Measurements from ENCODE around the gene RRBP1.
"Not testable (repeated sequence)": the region's sequence is repeated elsewhere in the genome, so short reads cannot be mapped to it uniquely, and the experiment has no call there.

Gene RRBP1

DNA sequence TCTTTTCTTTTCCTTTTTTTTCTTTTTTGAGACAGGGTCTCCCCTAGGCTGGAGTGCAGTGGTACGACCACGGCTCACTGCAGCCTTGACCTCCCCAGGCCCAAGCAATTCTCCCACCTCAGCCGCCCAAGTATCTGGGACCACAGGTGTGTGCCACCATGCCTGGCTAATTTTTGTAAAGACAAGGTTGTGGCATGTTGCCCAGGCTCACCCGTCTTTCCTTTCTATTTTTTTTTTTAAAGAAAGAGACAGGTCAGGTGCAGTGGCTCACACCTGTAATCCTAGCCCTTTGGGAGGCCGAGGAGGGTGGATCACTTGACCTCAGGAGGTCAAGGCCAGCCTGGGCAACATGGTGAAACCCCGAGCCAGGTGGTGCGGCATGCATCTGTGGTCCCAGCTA lies 34.3 kb upstream of the RRBP1 start:
- H3K27me3 ChIP-seq (ENCODE audit: control insufficient read depth, insufficient read depth, low read length) = no peaks in the 10 kb centered on the region
- no peaks in the 10 kb centered on the region for H3K9me3 ChIP-seq (ENCODE audit: control insufficient read depth, low read depth, low read length)
- H3K36me3 ChIP-seq (ENCODE audit: control insufficient read depth, low read depth, low read length) = no peaks in the 10 kb centered on the region
- no peak overlapping the region for H3K4me3 ChIP-seq (ENCODE audit: low read length)
- no peak overlapping the region for H3K27ac ChIP-seq (ENCODE audit: low read length)
- H3K4me1 ChIP-seq (ENCODE audit: control insufficient read depth, low read depth, low read length) = peaks cover under 1% of the 10 kb centered on the region
- no peak overlapping the region for H3K9ac ChIP-seq (ENCODE audit: low read length)

DNA sequence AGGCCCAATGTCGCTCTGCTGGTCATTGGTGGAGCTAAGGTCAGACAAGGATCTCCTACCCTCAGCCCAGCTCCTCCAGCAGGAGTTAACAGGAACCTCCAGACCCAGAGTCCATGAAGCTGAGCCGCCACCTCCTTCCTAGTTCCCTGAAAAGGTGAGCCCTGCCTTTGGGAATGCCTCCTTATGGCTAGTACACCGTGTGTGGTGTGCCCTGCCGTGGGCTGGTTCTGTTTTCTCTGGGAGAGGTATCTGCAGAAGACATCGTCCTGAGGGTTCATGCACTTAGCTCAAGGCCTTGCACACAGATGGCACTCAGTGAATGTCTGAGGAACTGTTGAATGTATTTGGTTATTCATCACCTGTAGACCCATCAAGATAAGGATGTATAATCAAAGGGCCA lies 33.0 kb upstream of the RRBP1 start:
- Histone ChIP-seq H3K9ac (ENCODE audit: low read length) (no peak overlapping the region), H3K27ac (ENCODE audit: low read length) (no peak overlapping the region), H3K27me3 (ENCODE audit: control insufficient read depth, insufficient read depth, low read length) (no peaks in the 10 kb centered on the region), H3K4me1 (ENCODE audit: control insufficient read depth, low read depth, low read length) (peaks cover 13% of the 10 kb centered on the region), H3K9me3 (ENCODE audit: control insufficient read depth, low read depth, low read length) (no peaks in the 10 kb centered on the region), H3K36me3 (ENCODE audit: control insufficient read depth, low read depth, low read length) (no peaks in the 10 kb centered on the region), H3K4me3 (ENCODE audit: low read length) (no peak overlapping the region)

DNA sequence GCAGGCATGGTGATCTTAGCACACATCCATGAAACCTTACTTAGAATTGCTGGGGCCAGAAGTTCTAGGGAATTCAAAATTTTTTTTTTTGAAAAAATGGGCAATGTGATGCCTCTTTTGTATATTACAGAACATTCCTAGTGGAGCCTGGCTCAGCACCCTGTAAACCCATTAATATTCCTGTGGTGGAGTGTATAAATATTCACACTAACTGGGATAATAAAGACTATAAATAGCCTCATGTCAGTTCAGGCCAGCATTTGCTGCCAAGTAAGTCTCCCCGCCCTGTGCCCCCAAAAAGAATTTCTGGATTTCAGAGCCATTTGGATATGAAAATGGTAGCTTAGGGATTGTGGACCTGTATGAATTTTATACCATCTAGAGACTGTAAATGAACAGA lies 32.6 kb upstream of the RRBP1 start:
- H3K9me3 ChIP-seq (ENCODE audit: control insufficient read depth, low read depth, low read length) = no peaks in the 10 kb centered on the region
- no peak overlapping the region for H3K27ac ChIP-seq (ENCODE audit: low read length)
- H3K36me3 ChIP-seq (ENCODE audit: control insufficient read depth, low read depth, low read length) = no peaks in the 10 kb centered on the region
- H3K4me1 ChIP-seq (ENCODE audit: control insufficient read depth, low read depth, low read length) = peaks cover 14% of the 10 kb centered on the region
- H3K27me3 ChIP-seq (ENCODE audit: control insufficient read depth, insufficient read depth, low read length) = no peaks in the 10 kb centered on the region
- no peak overlapping the region for H3K9ac ChIP-seq (ENCODE audit: low read length)
- H3K4me3 ChIP-seq (ENCODE audit: low read length) = no peak overlapping the region

DNA sequence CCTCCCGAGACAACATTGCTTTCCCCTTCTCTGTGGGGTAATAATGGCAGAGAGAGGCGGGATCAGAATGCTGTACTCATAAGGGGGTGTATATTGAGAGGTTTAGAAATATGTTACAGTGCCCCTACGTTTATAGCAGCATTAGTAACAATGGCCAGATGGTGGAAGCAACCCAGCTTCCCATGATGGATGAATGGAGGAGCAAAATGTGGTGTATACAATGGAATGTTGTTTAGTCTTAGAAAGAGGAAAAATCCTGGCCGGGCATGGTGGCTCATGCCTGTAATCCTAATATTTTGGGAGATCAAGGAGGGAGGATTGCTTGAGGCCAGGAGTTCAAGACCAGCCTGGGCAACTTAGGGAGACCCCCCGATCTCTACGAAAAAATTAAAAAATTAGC lies 30.7 kb upstream of the RRBP1 start:
- no peaks in the 10 kb centered on the region for H3K9me3 ChIP-seq (ENCODE audit: control insufficient read depth, low read depth, low read length)
- H3K9ac ChIP-seq (ENCODE audit: low read length) = no peak overlapping the region
- no peak overlapping the region for H3K4me3 ChIP-seq (ENCODE audit: low read length)
- H3K27ac ChIP-seq (ENCODE audit: low read length) = no peak overlapping the region
- H3K27me3 ChIP-seq (ENCODE audit: control insufficient read depth, insufficient read depth, low read length) = no peaks in the 10 kb centered on the region
- peaks cover 14% of the 10 kb centered on the region for H3K4me1 ChIP-seq (ENCODE audit: control insufficient read depth, low read depth, low read length)
- H3K36me3 ChIP-seq (ENCODE audit: control insufficient read depth, low read depth, low read length) = no peaks in the 10 kb centered on the region

DNA sequence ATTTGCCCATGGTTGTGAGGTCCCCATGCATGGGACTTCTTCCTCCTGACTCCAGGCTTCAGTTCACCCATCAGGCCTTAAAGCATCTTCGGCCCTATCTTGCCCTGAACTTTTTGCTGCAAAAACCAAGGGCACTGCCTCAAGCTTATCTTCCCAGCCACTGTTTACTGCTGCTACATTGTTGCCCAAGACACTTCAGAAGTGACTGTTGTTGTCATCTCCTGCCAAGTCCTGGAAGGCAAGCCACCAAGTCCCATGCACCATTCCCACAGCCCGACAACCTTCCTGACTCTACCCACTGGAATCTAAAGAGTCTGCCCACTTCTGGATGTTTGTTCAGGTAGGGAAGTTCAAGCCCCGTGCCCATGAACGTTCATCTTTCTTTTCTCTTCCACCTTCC lies 30.2 kb upstream of the RRBP1 start:
- no peaks in the 10 kb centered on the region for H3K36me3 ChIP-seq (ENCODE audit: control insufficient read depth, low read depth, low read length)
- H3K4me3 ChIP-seq (ENCODE audit: low read length) = no peak overlapping the region
- no peak overlapping the region for H3K9ac ChIP-seq (ENCODE audit: low read length)
- no peaks in the 10 kb centered on the region for H3K27me3 ChIP-seq (ENCODE audit: control insufficient read depth, insufficient read depth, low read length)
- no peaks in the 10 kb centered on the region for H3K9me3 ChIP-seq (ENCODE audit: control insufficient read depth, low read depth, low read length)
- no peak overlapping the region for H3K27ac ChIP-seq (ENCODE audit: low read length)
- H3K4me1 ChIP-seq (ENCODE audit: control insufficient read depth, low read depth, low read length) = peaks cover 14% of the 10 kb centered on the region

DNA sequence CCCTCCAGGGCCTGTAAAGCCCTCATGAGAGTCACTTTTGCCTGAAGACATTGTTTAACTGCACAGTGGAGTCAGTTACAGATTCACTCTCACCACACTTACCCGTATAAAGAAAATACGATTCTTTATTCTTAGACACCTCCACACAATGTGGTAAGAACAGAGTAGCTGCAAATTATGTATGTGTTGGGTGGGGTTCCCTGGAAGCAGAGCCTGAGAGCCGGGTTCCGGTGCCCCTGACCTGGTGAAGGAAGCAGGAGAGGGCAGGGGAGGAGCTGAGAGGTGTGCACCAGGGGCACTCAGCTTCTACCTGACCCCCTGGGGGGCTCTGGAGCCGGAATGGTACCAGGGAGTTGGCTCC lies 29.2 kb upstream of the RRBP1 start:
- Histone ChIP-seq H3K36me3 (ENCODE audit: control insufficient read depth, low read depth, low read length) (no peaks in the 10 kb centered on the region), H3K4me3 (ENCODE audit: low read length) (no peak overlapping the region), H3K9me3 (ENCODE audit: control insufficient read depth, low read depth, low read length) (no peaks in the 10 kb centered on the region), H3K4me1 (ENCODE audit: control insufficient read depth, low read depth, low read length) (peaks cover 14% of the 10 kb centered on the region), H3K27me3 (ENCODE audit: control insufficient read depth, insufficient read depth, low read length) (no peaks in the 10 kb centered on the region), H3K27ac (ENCODE audit: low read length) (no peak overlapping the region), H3K9ac (ENCODE audit: low read length) (no peak overlapping the region)

DNA sequence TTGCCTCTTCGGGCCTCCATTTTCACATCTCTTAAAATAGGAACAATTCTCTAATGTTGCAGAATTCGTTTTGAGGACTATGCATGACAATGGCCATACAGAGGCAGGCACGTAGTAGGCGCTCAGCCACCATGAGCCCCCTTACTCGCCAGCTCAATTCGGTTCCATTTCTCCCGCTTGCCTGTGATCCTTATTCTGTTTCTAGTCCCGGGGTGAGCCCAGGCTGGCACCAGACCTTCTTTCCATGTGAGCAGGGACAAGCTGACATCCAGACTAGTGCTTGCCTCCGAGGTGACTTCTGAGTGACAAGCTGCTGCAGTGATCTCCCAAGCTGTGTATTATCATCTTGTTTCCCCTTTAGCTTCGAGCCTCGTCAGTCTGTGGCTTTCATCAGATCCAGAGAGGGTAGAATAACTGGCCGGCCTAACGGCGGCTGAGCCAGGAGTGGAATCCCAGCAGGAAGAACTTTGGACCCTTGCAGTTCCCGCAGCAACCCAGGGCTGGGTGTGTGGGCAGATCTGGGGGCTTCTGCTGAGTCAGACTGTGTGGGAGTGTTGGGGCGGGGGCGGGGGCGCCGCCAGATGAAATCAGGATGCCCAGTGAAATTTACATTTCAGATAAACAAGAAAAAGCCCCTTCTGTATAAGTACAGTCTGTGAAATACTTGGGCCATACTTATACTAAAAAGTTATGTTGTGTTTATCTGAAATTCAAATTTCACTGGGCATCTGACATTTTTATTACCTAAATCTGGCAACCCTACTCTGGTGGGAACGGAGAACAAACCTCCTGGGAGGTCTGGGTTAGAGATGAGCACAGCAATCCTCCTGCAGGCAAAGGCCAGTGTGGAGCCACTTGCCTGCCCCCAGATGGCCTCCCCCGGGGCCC lies 28.6 kb upstream of the RRBP1 start:
- Histone ChIP-seq H3K36me3 (ENCODE audit: control insufficient read depth, low read depth, low read length) (no peaks in the 10 kb centered on the region), H3K27me3 (ENCODE audit: control insufficient read depth, insufficient read depth, low read length) (no peaks in the 10 kb centered on the region), H3K9ac (ENCODE audit: low read length) (no peak overlapping the region), H3K27ac (ENCODE audit: low read length) (no peak overlapping the region), H3K4me3 (ENCODE audit: low read length) (no peak overlapping the region), H3K4me1 (ENCODE audit: control insufficient read depth, low read depth, low read length) (peaks cover 14% of the 10 kb centered on the region), H3K9me3 (ENCODE audit: control insufficient read depth, low read depth, low read length) (no peaks in the 10 kb centered on the region)

DNA sequence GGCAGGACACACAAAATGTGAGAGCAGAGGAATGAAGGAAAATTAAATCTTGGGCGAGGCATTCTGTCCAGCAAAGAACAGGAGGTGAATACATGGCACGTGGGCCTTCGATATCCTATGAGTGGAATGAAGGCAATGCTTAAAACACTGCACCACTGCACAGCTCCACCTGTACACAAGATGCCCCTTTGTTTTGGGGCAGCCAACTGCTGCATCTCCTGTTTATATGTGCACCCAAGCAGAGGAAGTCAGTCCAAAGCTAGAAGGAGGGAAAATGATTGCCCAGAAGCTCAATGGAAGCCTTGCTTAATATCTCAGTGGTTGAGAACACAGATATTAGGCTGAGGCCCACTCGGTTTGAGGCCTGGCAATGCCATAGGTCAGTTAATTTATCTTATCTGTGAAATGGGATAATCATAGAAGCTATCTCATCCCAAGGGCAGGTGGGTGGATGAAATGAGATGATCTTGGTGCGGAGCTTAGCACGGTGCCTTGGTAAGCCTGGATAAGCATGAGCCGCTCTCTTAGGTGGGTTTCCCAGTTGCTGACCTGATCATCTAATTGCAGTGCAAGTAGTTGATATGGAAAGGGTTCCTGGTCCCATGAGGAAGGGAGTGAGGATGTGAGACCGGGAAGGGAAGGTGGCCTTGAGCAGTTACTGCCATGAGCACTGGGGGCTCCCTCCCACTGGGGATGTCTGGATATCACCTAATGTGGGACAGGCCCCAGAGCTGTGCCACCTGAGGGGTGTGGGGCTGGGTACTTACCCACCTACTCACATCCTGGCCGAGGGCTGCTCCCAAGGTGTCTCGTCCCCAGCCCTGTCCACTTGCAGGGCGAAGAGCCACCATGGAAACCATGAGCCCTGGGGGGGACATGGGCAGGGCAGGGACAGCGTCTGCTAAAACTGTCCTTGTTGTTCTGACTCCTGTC lies 27.6 kb upstream of the RRBP1 start:
- Histone ChIP-seq H3K36me3 (ENCODE audit: control insufficient read depth, low read depth, low read length) (no peaks in the 10 kb centered on the region), H3K9me3 (ENCODE audit: control insufficient read depth, low read depth, low read length) (no peaks in the 10 kb centered on the region), H3K4me3 (ENCODE audit: low read length) (no peak overlapping the region), H3K9ac (ENCODE audit: low read length) (no peak overlapping the region), H3K27ac (ENCODE audit: low read length) (no peak overlapping the region), H3K27me3 (ENCODE audit: control insufficient read depth, insufficient read depth, low read length) (no peaks in the 10 kb centered on the region), H3K4me1 (ENCODE audit: control insufficient read depth, low read depth, low read length) (peaks cover 14% of the 10 kb centered on the region)

DNA sequence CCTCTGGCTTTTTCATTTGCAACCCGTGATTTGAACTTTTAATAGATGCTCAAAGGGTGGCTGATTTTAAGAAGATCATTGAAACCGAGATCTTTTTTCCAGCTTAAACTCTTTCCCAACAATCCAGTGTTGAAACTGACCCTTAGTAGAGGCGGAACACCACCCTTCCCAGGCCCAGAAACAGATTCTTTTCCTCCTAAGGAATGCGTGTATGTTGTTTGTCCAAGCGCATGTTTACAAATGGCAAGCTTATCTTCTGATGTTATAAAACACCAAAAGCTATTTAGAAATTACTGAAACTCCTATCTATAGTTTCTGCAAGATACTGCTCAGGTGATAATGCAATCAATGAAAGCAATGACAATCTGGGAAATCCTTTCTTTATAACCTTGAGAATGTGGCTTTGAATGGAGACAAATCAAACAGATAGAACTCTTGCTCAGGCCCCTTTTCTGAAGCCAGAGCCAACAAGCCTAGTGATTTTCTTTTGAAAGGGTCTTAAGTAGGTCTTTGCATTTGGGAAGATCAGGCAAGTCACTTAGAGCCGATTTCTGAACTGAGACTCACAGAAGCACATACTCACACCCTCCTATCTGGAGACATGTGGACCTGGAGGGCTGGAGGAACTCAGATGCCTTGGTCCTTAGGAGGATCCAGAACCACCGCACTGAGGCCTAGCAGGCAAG lies 26.8 kb upstream of the RRBP1 start:
- Histone ChIP-seq H3K4me1 (ENCODE audit: control insufficient read depth, low read depth, low read length) (peaks cover 14% of the 10 kb centered on the region), H3K9me3 (ENCODE audit: control insufficient read depth, low read depth, low read length) (no peaks in the 10 kb centered on the region), H3K36me3 (ENCODE audit: control insufficient read depth, low read depth, low read length) (no peaks in the 10 kb centered on the region), H3K9ac (ENCODE audit: low read length) (no peak overlapping the region), H3K4me3 (ENCODE audit: low read length) (no peak overlapping the region), H3K27me3 (ENCODE audit: control insufficient read depth, insufficient read depth, low read length) (no peaks in the 10 kb centered on the region), H3K27ac (ENCODE audit: low read length) (no peak overlapping the region)

DNA sequence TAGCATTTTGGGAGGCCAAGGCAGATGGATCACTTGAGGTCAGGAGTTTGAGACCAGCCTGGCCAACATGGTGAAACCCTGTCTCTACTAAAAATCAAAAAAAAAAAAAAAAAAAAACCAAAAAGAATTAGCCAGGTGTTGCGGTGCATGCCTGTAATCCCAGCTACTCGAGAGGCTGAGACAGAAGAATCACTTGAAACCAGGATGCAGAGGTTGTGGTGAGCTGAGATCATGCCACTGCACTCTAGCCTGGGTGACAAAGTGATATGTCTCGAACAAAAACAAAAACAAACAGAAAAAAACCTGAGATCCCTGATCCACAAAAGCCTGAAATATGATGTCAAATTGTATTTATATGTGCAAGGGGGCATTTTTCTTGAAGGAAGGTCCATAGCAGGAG lies 25.9 kb upstream of the RRBP1 start:
- H3K9ac ChIP-seq (ENCODE audit: low read length); H3K9me3 ChIP-seq (ENCODE audit: control insufficient read depth, low read depth, low read length); H3K27ac ChIP-seq (ENCODE audit: low read length); H3K36me3 ChIP-seq (ENCODE audit: control insufficient read depth, low read depth, low read length); H3K4me3 ChIP-seq (ENCODE audit: low read length); H3K27me3 ChIP-seq (ENCODE audit: control insufficient read depth, insufficient read depth, low read length): not testable (repeated sequence)
- H3K4me1 ChIP-seq (ENCODE audit: control insufficient read depth, low read depth, low read length) = peaks cover 14% of the 10 kb centered on the region

DNA sequence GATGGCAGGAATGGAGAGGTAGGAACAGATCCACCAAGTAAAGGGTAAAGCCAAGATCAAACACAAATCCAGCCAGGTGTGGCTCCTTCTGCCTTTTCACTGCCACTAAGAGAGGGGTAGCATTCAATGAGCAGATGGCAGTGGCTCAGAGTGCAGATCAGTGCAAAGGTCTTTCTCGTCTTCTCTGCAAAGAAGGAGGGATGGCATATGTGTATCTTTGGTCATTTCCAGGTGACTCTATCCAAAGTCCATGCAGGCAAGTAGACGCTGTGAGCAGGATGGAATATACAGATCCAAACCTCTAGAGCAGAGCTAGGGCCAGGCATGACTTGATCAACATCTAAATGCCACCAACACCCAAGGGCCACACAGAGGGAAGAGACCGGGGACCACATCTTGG lies 24.6 kb upstream of the RRBP1 start:
- H3K36me3 ChIP-seq (ENCODE audit: control insufficient read depth, low read depth, low read length) = no peaks in the 10 kb centered on the region
- H3K4me1 ChIP-seq (ENCODE audit: control insufficient read depth, low read depth, low read length) = peaks cover 14% of the 10 kb centered on the region
- no peaks in the 10 kb centered on the region for H3K27me3 ChIP-seq (ENCODE audit: control insufficient read depth, insufficient read depth, low read length)

More for the DNA sequence above, 24.6 kb upstream of the RRBP1 start:
- Histone ChIP-seq H3K9ac (ENCODE audit: low read length) (no peak overlapping the region), H3K27ac (ENCODE audit: low read length) (no peak overlapping the region), H3K9me3 (ENCODE audit: control insufficient read depth, low read depth, low read length) (no peaks in the 10 kb centered on the region), H3K4me3 (ENCODE audit: low read length) (no peak overlapping the region)
